Upper lobe of right lung (tissue), 1 donor: Measurements from ENCODE around the gene PEX14. TPM values are rescaled to one million over a fixed set of nuclear protein-coding genes. Genes with fewer than 3 reads are reported as not detected.

Experiments used
- ATAC-seq: fragments of 200-7000 bp; cut with Tn5 transposase; one replicate; pipeline ENCODE4 v1.9.1; 2020; ENCODE audit warnings: mild to moderate bottlenecking, moderate library complexity
- DNase-seq: peaks from one replicate; pipeline ENCODE4 v3.0.0-alpha.2; 2020
- H3K27ac ChIP-seq: fragments of 200-600 bp; one replicate; pipeline ENCODE4 v1.8.0; 2022
- H3K27me3 ChIP-seq: fragments of 200-600 bp; one replicate; pipeline ENCODE4 v1.8.0; 2022; ENCODE audit warnings: mild to moderate bottlenecking
- H3K36me3 ChIP-seq: fragments of 200-600 bp; one replicate; pipeline ENCODE4 v1.8.0; 2022
- H3K4me1 ChIP-seq: fragments of 200-600 bp; one replicate; pipeline ENCODE4 v1.8.0; 2022
- H3K4me3 ChIP-seq: fragments of 200-600 bp; one replicate; pipeline ENCODE4 v1.8.0; 2022; ENCODE audit warnings: mild to moderate bottlenecking
- H3K9me3 ChIP-seq: fragments of 200-600 bp; one replicate; pipeline ENCODE4 v1.8.0; 2022
- CTCF ChIP-seq: fragments of 200-600 bp; IDR thresholded peaks from one replicate; pipeline ENCODE4 v1.8.0; 2022; ENCODE audit warnings: antibody characterized with exemption
- intact Hi-C: fragments of 100-400 bp; cut with DNase I; formaldehyde crosslinking; loops from one replicate; pipeline ENCODE4 v1.11.0; 2022
- total RNA-seq: library from RNA; stranded (reverse); fragmentation: NEBNext Ultra II Directional; extraction: Animal tissue kit (Norgen Biotek cat#: 25700); gene quantifications from one replicate; pipeline ENCODE4 v1.2.1, GENCODE V29; 2021
- donor health status: DM: no; HTN: yes; CAD: no; lungs with severe emphysema.

PEX14 gene
- total RNA-seq, 1 donor from 2014 or later, result 25.8 TPM

- H3K36me3 ChIP-seq, result no peaks in the 10 kb centered on the region
- no peaks in the 10 kb centered on the region for H3K27me3 ChIP-seq
- ATAC-seq (no peak), DNase-seq (no peak)
- intact Hi-C loops, result no loop called here
- H3K4me3 ChIP-seq, result no peak overlapping the region
- peaks cover 47% of the 10 kb centered on the region for H3K4me1 ChIP-seq
- H3K27ac ChIP-seq, result peak overlapping the region; percentile 55
- TF ChIP-seq CTCF, result no peak
- no peaks in the 10 kb centered on the region for H3K9me3 ChIP-seq
Measured at GRCh38 chr1:10674222-10674621, 199.5 kb downstream of the PEX14 start.

DNA sequence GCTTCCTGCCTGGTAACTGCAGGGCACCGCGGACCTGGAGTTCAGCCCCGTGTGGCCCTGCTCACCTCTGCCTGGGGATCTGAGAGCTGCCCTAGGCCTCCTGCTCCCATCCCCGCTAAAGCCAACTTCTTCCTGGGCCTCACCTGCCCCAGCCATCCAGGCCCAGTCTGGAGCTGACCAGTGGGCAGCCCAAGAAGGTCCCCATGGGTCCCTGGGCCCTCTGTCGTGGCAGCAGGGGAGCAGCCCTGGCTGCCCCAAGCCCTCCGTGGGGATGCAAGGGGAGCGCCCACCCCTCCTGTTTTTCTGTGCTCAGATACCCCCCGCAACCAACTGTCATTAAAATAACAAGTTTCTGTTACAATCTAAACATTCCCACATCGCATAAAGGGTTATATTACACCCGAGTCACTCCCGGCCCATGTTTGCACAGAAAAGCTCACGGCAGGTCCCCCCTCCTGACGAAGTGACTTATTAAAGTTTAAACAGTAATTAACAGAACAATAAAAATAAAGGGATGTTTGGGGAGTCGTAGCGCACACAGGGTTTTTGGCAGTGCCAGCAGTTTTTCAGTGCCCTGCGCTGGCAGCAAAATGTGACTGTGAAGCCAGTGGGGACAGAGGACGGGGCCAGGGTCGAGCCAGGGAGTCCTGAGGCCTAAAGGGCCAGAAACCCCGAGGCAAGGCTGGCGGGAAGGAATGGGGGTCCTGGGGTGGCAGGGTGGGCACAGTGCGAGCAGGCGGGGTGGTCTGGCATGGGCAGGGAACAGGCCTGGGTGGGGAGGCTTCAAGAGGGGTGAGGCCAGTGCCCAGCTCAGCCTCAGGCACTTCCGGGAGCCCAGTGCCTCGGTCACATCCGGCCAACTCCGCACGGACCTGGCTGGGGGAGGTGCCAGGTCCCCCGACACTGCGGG lies 200.2 kb downstream of the PEX14 start:
- Histone ChIP-seq H3K27ac (peak overlapping the region; percentile 55), H3K27me3 (no peaks in the 10 kb centered on the region), H3K9me3 (no peaks in the 10 kb centered on the region), H3K4me3 (no peak overlapping the region), H3K4me1 (peaks cover 50% of the 10 kb centered on the region), H3K36me3 (no peaks in the 10 kb centered on the region)
- intact Hi-C loops, result no loop called here
- ATAC-seq (peak; percentile 54), DNase-seq (no peak)
- no peak for TF ChIP-seq CTCF

GRCh38 chr1:10675813-10676212 lies 201.1 kb downstream of the PEX14 start:
- no peaks in the 10 kb centered on the region for H3K9me3 ChIP-seq
- DNase-seq (no peak), ATAC-seq (no peak)
- H3K27ac ChIP-seq, result peak overlapping the region; percentile 55
- no peak for TF ChIP-seq CTCF
- H3K4me3 ChIP-seq, result no peak overlapping the region
- no peaks in the 10 kb centered on the region for H3K36me3 ChIP-seq
- H3K4me1 ChIP-seq, result peaks cover 56% of the 10 kb centered on the region
- intact Hi-C loops, result no loop called here
- H3K27me3 ChIP-seq, result no peaks in the 10 kb centered on the region

DNA sequence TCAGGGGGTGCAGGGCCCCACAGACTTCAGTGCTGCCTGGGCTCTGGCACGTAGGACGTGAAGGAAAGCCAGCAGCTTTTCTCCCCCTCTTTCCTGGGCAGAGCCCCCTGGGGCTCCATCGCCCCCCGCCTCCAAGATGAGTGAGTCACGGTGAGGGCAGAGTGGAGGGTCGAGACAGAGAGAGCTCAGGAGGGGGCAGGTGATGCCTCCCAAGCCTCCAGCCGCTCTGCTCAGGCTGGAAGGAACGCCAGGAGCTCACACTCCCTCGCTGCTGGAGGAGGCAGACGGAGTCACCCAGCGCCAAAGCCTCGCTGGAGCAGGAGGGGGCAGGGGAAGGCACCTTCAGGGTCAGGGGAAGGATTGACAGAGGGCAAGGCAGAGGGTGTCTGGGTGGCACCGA lies 202.2 kb downstream of the PEX14 start:
- Histone ChIP-seq H3K4me1 (peaks cover 56% of the 10 kb centered on the region), H3K27me3 (no peaks in the 10 kb centered on the region), H3K27ac (peak overlapping the region; percentile 55), H3K9me3 (no peaks in the 10 kb centered on the region), H3K36me3 (no peaks in the 10 kb centered on the region), H3K4me3 (no peak overlapping the region)
- TF ChIP-seq CTCF, result no peak
- ATAC-seq (no peak), DNase-seq (no peak)
- intact Hi-C loops, result no loop called here

GRCh38 chr1:10677491-10678391 lies 203.0 kb downstream of the PEX14 start:
- Histone ChIP-seq H3K36me3 (no peaks in the 10 kb centered on the region), H3K27me3 (no peaks in the 10 kb centered on the region), H3K9me3 (no peaks in the 10 kb centered on the region), H3K4me3 (no peak overlapping the region), H3K27ac (peak overlapping the region; percentile 60), H3K4me1 (peaks cover 63% of the 10 kb centered on the region)
- no peak for TF ChIP-seq CTCF
- intact Hi-C loops, result no loop called here
- DNase-seq (no peak), ATAC-seq (peak; percentile 5)
